Esophagus mucosa (tissue), 1 donor: ENCODE data around the gene GIPC3. TPM values are rescaled to one million over a fixed set of nuclear protein-coding genes. Genes with fewer than 3 reads are reported as not detected.
A peak's percentile ranks its signal among the peaks of the same experiment; 100 is the strongest.
"Not testable (repeated sequence)": the region's sequence is repeated elsewhere in the genome, so short reads cannot be mapped to it uniquely, and the experiment has no call there.

Experiments
- ATAC-seq: fragments of 200-7000 bp; cut with Tn5 transposase; one replicate; pipeline ENCODE4 v1.9.1; 2020
- total RNA-seq: library from RNA; stranded (reverse); gene quantifications from one replicate; pipeline ENCODE4 v1.2.4, GENCODE V29; 2023
- donor health status: DM: yes; HTN: yes; CAD: no.

Gene GIPC3
- total RNA-seq, 1 donor from 2014 or later: 0.28 TPM

DNA sequence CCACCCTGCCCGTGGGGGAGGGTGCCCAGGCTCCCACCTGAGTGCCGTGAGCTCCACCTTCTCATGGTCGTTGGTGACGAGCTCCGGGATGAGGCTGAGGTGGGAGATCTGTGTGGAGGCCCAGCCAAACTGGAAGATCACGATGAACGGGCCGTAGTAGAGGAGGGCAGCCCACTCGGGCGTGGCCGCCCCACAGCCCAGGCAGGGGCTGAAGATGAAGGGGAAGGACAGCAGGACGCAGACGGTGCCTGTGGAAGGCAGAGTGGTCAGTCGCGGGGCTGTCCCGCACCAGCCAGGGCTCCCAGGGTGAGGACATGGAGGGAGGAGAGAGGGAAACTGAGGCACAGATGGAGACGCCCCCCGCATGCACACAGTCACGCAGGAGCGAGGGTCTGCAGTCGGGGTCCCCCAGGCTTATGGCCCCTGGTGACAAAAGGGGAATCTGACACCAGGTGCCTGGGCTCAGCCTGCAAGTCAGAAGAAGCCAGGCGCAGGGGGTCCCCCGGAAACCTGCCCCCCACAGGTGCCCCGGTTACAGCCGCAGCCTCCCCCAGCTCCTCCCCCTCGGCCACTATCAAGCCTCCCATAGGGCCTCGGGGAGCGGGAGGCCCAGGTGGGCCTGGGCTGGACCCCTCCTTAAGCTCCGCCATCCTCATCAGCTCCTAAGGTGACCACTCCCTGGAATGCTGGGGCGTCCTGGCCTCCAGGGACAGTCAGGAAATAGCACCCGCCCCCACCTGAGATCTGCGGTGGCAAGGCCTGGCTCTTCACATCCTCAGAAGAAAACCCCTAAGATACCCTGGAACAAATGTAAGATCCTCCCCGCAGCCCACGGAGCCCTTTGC, 34.1 kb upstream of the GIPC3 start:
- no peak for ATAC-seq

DNA sequence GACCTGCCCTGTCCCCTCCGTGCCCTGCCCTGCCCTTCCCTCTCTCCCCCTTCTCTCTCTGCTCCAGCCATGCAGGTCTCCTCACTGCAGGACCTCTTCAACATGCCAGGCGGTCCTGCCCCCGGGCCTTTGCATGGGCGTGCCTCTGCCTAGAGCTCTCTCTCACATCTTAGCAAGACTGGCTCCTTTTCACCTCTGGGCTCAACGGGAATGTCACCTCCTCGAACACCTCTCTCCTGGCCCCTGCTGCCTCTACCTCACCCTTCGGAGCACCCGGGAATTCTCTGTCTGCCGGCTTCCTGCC, 33.5 kb upstream of the GIPC3 start:
- ATAC-seq: no peak

DNA sequence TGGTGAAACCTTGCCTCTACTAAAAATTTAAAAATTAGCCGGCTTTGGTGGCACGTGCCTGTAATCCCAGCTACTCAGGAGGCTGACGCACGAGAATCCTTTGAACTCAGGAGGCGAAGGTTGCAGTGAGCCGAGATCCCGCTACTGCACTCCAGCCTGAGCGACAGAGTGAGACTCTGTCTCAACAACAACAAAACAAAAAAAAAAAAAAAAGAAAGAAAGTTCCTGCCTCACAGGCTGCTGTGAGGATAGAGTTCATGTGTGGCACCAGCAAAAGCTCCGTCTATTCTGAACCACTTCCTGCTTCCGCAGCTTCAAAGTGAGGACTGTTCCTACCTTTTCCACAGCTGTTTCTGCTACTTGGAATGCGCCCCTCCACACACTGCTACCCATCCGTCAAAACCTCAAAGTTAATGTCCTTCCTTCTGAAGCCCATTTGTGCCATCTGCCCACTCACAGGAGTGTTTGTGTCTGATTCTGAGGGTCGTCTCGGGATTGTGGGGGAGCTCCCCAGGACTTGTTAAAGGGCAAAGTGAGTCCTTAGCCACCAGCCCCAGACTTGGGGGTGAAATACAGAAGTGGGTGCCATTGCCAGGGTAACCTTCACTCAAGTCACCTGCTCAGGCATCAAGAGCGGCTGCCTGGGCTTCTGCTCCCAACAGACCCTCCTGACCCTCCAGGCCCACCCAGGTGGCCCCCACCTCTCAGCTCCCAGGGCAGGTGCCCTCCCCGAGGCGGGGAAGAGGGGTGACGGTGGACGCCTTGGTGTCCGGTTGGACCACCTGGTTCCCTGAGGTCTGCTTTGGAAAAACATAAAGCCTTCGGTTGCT, 30.8 kb upstream of the GIPC3 start:
- no peak for ATAC-seq

DNA sequence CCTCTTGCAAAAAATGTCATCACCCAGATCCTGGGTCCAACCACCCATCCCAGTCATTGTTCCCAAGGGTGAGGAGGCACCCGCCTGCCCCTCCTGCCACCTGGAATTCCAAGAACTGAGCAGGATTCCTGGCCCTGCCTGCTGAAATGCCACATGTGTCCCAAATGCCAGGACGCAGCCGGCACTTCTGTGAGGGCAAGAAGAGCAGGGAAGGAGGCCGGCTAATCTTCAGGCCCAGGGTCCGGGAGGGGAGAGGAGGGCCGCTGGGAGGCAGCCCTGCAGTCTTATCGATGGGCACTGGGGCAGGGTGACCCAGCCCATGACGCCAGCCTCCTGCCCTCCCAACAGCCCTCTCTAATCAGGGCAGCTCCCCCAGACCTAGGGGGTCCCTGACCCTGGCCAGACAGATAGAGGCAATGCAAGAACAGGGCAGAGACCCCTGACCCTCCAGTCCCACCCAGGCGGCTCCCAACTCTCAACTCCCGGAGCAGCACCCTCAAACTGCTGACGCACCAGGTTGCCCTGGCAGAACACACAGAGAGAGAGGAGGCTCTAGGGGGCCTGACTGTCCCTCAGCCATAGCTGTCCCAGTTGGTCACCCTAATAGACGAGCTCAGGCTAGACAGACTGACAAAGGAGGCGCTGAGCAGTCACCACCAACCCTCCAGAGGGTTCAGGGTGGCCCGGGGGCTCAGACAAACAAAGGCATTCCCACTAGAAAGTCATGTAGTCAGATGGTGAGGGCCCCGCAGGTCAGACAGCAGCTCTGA, 29.4 kb upstream of the GIPC3 start:
- no peak for ATAC-seq

DNA sequence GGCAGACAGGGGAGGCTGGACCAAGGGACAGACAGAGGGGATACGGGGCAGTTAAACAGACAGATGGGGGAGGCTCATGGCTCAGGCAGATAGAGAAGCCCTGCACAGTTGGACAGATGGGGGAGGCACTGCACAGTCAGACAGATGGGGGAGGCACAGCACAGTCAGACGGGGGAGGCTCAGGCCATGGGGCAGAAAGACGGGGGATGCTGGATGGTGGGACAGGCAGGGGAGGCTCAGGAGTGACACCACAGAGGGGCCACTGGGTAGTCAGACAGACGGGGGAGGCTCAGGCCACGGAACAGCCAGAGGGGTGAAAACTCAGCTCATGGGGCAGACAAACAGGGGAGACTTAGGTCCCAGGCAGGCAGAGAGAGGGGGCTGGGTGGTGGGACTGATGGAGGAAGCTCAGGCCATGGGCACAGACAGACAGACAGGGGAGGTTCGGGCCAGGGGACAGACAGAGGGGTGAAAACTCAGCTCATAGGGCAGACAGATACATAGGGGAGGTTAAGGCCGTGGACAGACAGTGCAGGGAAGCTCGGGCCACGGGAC, 28.8 kb upstream of the GIPC3 start:
- no peak for ATAC-seq

DNA sequence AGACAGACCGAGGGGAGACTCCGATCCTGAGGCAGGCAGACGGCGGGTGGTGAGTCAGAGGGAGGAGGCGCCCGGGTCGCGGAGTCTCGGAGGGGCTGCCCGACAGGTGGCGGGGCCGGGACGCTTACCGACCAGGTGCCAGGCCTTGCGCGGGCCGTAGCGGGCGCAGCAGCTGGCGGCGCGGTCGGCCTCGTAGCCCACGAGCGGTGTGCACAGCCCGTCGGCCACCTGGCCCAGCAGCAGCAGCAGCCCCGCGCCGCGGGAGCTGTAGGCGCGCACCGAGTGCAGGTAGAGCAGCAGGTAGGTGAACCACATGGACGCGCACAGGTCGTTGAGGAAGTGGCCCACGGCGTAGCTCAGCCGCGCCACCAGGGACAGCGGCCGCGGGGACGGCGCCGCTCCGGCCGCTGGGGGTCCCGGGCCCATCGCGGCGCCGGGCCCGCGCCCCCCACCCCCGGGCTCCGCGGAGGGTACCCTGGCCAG, 28.3 kb upstream of the GIPC3 start:
- ATAC-seq: peak; percentile 40

DNA sequence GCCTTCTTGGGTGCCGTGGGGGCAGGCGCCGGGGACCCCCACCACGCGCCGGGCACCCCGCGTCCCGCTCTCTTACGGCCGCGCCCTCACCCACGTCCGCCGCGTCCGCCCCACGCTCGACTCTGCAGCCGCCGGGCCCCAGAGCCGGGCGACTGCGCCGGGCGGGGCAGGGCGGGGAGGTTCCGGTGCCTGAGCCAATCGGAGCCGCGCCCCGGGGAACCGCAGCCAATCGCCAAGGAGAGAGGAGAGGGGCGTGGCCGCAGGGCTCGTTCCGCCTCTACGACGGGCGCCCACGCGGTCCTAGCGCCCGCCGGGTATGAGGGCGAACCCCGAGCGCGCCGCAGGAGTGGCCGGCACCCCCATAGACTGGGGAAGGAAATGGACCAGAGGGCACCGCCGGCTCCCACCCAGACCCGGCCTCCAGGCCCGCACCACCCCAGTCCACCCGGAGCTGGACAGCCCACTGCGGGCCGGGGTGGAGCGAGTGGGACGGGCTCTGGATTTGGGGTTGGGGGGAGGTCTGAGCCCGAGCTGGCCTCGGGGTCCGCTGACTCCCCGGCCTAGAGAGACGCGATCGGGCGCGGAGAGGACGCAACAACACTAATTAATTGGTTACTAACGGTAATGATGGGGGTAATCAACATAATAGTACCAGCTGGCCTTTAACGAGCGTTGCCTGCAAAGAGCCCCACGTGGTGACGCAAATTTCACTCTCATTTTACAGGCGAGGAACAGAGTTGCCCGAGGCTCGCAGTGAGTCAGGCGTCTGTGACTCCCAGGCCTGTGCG, 27.6 kb upstream of the GIPC3 start, which contains the start of gene MFSD12:
Gene MFSD12 (minus strand): TSS at position 126 of the 788 bp plus-strand sequence. CDS start 183 bp downstream, outside the sequence.
- peak; percentile 95 for ATAC-seq

DNA sequence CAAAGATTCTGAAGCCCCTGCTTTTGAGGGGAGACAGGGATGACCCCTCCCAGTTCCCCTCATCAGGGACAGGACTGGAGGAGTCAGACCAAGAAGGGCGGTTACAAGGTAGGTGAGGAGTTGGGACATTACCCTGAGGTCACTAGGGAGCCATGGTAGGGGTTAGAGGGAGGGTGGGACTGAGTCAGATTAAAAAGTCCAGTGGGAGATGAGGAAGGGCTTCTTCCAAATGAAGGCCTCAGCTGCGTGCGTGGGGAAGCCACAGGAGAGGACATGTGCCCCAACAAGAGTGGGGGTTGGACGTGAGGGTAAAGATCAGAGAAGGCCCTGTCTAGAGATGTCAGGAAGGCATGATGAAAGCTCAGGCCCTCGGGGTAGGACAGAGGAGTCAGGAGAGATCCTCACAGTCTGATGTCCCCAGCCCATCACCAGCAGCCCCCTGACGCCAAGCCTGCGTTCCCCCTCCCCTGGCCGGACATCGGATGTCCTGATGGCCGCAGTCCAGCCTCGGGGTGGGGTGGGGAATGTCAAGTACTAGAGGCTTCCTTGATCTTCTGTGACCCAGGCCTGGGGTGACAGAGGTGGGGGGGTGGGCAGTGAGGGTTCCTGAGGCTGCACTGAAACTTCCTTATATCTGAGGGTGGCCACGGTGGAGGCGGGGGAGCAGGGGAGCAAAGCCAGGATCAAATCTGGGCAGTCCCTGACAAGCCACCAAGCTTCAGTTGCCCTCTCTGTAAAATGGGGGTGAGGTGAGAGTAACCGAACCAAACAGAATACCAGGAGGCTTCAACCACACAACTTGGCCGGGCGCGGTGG, 21.4 kb upstream of the GIPC3 start:
- no peak for ATAC-seq

DNA sequence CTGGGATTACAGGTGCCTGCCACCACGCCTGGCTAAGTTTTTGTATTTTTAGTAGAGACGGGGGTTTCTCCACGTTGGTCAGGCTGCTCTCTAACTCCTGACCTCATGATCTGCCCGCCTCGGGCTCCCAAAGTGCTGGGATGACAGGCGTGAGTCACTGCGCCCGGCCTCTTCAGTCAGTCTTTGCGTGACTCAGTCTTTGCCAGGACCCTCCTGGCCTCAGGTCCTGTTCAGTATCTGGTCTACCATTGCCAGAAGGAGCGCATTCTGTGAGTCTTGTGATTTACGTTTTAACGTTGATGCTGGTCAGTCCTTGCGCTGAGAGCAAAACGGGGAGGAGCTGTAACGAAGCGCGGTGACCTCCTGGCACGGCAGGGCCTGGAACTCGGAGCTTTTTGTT, 20.1 kb upstream of the GIPC3 start:
- ATAC-seq: no peak

DNA sequence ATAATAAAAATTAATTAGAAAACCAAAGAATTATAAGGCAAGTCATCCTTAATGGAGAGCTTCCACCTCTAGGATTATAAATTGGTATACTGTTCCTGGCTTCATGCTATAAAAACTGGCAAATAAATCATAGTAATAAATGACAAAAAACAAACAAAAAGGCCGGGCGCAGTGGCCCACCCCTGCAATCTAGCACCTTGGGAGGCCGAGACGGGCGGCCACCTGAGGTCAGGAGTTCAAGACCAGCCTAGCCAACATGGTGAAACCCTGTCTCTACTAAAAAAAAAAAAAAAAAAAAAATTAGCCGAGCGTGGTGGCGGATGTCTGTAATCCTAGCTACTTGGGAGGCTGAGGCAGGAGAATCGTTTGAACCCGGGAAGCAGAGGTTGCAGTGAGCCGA, 15.2 kb upstream of the GIPC3 start:
- not testable (repeated sequence) for ATAC-seq

DNA sequence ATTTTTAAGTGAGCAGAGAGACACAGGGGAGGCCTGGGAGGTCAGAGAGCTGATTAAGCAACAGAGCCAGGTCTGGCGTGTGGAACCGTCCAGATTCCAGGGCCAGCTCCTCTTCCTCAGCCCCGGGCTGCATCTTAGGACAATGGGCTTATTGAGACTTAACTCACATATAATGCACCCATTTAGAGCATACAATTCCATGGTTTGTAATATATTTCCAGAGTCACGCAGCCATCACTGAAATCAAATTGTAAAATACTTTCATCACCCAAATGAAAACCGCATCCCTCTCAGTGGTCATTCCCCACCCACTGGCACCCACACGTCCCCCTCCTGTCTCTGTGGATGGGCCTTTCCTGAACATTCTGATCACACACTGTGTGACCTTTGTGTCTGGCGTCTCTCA, 14.7 kb upstream of the GIPC3 start:
- no peak for ATAC-seq

DNA sequence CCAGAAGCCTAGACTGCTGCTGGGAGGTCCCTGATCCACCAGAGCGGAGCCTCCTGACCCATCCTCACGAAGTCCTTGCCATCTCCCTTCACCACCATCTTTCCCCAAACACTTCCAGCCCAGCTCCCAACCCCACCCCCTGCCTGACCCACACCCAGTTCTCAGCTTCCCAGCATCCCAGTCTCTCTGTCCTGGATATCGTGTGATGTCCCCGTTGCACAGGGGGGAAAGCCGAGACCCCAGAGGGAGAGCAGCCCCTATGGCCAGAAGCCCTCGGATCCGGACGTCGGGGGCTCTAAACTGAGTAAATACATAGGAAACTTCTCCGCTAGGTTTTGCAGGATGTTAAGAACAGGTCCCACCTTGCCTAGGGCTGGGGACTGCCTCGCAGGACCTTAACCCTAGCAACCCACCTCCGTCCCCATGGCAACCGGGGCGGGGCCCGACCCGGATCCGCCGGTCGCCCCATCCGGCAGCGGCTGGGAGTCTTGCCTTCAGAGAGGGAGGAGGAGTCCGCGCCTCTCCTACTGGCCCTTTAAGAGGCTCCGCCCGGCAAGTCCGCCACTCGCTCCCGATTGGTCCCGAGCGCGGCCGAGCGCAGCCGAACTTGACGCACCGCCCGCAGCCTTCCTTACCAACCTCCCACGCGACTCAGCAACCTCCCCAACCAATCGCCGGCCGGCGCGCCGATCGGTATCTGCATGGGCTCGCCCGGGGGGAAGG, 13.0 kb upstream of the GIPC3 start:
- ATAC-seq: peak; percentile 89

DNA sequence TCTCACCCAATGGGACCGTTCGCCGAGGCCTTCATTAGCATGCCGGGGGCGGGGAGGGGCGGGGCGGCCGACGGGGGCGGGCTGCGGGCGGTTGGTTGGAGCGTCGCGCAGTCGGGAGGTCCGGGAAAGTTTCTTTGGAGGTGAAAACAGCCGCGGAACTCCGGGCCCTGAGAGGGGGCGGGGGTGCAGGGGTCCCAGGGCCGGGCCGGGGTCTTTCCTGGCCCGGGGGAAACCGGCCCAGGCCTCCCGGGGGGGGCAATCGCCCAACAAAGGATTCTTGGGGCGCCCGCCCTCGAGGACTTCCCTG, 12.5 kb upstream of the GIPC3 start, which contains the start of gene HMG20B:
Gene HMG20B (plus strand): TSS at position 90 of the 307 bp plus-strand sequence. CDS start 366 bp downstream, outside the sequence.
- no peak for ATAC-seq

DNA sequence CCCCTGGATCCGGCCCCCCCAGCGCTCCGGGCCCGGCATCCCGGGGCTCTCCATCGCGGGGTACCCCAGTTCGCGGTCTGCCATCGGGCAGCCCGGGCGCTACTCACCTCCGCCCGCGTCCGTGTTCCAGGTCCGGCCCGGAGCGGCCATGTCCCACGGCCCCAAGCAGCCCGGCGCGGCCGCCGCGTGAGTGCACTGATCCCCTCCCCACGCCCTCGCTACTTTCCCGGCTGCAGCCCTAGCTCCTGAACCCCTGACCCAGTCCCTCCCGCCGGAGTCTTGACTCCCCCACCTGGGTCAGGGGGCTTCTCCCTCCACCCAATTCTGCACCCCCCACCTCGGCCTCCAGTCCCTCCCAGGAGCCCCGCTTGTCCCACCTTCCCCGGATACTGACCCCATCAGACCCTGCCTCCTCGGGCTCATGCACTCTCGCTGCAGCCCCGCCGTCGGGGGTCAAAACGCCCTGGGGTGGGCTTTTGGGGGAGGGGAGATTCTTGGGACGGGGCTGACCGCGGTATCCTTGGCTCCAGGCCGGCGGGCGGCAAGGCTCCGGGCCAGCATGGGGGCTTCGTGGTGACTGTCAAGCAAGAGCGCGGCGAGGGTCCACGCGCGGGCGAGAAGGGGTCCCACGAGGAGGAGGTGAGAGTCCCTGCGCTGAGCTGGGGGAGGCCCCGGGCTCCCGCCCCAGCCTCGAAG, 12.0 kb upstream of the GIPC3 start:
- ATAC-seq: peak; percentile 6

DNA sequence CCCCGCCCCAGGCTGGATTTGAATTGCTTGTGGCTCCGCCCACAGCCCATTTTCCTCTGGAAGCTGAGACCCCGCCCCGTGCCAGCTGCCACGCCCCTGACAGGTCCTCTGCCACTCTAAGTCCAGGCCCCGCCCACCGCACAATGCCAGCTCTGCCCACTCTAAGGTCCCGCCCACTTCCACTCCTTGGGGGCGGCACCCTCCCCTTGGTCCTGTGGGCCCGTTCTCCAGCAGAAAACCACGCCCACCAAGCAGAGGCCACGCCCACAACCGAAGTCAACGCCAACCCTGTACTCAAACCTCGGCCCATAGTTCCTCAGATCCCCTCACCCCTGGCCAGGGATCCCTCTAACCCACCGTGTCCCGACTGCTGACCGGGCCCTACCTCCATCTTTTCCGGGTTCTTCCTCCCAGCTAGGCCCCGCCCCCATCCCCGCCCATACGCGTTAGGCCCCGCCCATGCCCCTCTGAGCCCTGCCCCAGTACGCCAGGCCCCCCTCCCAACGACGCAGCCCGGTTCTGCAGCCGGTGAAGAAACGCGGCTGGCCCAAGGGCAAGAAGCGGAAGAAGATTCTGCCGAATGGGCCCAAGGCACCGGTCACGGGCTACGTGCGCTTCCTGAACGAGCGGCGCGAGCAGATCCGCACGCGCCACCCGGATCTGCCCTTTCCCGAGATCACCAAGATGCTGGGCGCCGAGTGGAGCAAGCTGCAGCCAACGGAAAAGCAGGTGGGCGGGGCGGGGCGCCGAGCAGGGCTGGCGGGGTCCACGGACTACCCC, 11.2 kb upstream of the GIPC3 start:
- peak; percentile 70 for ATAC-seq

DNA sequence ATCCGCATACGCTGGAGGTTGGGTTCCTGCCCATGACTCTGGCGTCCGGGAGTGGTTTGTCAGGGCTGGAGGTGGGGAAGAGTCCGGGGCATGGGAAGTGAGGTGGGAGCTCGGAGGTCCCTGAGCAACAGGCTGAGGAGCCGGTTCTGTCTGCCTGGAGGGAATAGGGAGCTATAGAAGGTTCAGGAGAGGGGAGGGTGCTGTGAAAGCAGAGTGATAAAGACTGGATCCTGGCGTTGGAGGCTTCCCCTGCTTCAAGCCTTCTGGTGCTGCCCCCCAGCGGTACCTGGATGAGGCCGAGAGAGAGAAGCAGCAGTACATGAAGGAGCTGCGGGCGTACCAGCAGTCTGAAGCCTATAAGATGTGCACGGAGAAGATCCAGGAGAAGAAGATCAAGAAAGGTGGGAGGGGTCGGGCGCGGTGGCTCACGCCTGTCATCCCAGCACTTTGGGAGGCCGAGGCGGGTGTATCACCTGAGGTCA, 10.0 kb upstream of the GIPC3 start:
- no peak for ATAC-seq

DNA sequence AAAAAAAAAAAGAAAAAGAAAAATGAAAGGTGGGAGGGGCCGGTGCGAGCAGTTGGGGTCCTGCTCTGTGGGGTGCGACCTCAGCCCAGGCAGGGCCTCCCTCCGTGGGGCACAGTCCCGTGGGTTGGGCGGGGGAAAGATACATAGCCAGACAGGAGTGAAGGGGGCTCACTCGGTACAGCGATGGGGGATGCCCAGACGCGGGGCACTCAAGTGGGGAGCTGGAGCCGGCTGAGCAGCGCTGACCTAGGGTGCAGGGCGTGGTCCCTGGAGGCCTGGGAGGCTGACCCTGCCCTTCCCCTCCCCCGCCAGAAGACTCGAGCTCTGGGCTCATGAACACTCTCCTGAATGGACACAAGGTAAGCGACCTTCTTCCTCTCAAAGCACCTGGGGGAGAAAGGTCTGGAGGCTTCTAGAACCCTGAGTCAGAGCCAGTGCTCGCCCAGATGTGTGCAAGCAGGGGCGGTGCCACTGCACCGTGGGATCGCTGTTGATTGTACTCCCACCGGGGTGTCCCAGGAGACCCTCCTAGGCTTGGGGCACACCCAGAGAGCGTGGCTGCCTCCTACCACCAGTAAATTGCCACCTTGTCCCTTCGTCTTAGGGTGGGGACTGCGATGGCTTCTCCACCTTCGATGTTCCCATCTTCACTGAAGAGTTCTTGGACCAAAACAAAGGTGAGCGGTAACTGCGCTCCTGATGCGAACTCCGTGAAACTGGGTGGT, 9.2 kb upstream of the GIPC3 start:
- no peak for ATAC-seq
